ENCODE results near the gene CAMK1. TPM values are rescaled to one million over a fixed set of nuclear protein-coding genes. Genes with fewer than 3 reads are reported as not detected.

The CAMK1 gene
- total and polyA plus RNA-seq, 11 donors: 9.7 to 26.3 (median 14.7) TPM

DNA sequence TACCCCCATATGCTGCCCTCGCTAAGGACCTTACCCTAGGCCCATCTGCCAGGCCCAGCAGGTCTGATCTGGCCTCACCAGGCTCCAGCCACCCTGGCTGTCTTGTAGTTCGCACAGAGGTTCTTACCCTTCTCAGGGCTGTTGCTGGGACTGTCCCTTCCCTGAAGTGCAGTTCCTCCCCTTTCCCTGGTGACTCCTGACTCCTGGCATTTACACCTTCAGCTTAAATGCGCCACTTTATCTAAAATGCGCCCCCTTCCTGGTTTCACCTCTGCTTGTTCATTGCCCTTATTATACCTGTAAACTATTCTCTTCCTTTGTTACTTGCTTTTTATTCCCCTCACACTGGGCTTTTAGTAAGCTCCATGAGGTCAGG, 39.5 kb upstream of the CAMK1 start:
- no peaks in the 10 kb centered on the region for H3K27me3 ChIP-seq
- peak overlapping the region; percentile 72 to 98 (median 94) for H3K27ac ChIP-seq
- no peaks in the 10 kb centered on the region for H3K9me3 ChIP-seq
- intact Hi-C loops (cut with DNase I): no loop called here
- ATAC-seq: peak in 1 of 4 donors; percentile 18
- TF ChIP-seq, protein P1, sequence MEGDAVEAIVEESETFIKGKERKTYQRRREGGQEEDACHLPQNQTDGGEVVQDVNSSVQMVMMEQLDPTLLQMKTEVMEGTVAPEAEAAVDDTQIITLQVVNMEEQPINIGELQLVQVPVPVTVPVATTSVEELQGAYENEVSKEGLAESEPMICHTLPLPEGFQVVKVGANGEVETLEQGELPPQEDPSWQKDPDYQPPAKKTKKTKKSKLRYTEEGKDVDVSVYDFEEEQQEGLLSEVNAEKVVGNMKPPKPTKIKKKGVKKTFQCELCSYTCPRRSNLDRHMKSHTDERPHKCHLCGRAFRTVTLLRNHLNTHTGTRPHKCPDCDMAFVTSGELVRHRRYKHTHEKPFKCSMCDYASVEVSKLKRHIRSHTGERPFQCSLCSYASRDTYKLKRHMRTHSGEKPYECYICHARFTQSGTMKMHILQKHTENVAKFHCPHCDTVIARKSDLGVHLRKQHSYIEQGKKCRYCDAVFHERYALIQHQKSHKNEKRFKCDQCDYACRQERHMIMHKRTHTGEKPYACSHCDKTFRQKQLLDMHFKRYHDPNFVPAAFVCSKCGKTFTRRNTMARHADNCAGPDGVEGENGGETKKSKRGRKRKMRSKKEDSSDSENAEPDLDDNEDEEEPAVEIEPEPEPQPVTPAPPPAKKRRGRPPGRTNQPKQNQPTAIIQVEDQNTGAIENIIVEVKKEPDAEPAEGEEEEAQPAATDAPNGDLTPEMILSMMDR (IDR thresholded peaks at IDR 0.05): no peak
- TF ChIP-seq POLR2A (IDR thresholded peaks at IDR 0.05): no peak
- peak in 1 of 5 donors; percentile 29 for DNase-seq
- H3K4me3 ChIP-seq: peak overlapping the region in 11 of 12 donors; percentile 48 to 98 (median 83)
- WGBS, 4 donors: 92 to 95% (median 93%) methylated on average over 4 of the region's 4 CpGs
- H3K36me3 ChIP-seq: peaks cover 0 to 66% (median 41%) of the 10 kb centered on the region in 9 donors
- peaks cover 0 to 23% (median 7%) of the 10 kb centered on the region in 12 donors for H3K4me1 ChIP-seq

DNA sequence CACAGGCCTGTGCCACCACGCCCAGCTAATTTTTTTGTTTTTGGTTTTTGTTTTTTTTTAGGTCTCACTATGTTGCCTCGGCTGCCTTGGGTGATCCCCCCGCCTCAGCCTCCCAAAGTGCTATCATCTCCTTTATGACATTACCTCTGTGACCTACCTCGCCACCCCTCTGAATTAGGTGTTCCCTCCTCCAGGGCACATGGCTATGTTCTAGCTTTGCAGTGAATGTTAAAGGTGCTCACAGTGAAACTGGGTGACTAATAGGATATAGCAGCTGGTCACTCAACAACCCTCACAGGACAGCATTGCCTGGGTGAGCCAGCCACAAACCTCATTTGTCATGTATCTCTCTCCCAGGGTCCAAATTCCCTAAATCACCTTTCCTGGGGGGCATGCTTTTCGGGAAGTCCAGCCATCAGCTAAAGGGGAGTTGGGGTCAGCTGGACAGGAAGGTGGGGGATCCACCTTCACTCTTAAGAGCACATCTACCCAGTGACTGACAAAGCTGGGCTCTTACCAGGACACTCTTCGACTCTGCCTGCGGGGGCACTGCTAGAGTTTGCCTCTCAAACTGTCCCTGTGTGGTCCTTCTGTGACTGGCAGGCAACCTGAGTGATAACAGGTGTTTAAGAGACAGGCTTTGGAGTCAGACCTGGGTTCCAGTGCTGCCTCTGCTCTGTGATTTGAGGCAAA, 38.7 kb upstream of the CAMK1 start:
- Histone ChIP-seq H3K36me3 (peaks cover 0 to 66% (median 44%) of the 10 kb centered on the region in 9 donors), H3K9me3 (no peaks in the 10 kb centered on the region), H3K27me3 (no peaks in the 10 kb centered on the region), H3K4me3 (no peak overlapping the region), H3K27ac (peak overlapping the region in 8 of 12 donors; percentile 86 to 98 (median 94)), H3K4me1 (peaks cover 0 to 23% (median 9%) of the 10 kb centered on the region in 12 donors)
- WGBS, 4 donors: 66 to 91% (median 81%) methylated on average over 4 to 7 of the region's 7 CpGs
- intact Hi-C loops (cut with DNase I): no loop called here
- peak in 1 of 4 donors; percentile 3 for ATAC-seq
- peak in 1 of 5 donors; percentile 32 for DNase-seq
- TF ChIP-seq POLR2A (IDR thresholded peaks at IDR 0.05): no peak
- TF ChIP-seq, protein P1 (IDR thresholded peaks at IDR 0.05): no peak

DNA sequence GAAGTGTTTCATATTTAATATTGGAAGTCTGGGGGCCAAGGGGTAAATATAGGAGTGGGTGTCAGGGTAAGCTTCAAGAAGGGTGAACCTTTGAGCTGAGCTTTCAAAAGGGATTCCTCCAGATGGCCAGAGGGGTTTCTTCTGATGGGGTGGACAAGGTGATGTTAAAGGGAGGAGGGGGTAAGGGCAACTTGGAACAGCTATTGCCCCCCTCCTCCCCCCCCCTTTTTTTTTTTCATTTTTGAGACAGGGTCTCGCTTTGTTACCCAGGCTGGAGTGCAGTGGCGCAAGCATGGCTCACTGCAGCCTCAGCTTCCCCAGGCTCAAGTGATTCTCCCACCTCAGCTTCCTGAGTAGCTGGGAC, 38.2 kb upstream of the CAMK1 start:
- Histone ChIP-seq H3K27me3 (no peaks in the 10 kb centered on the region), H3K9me3 (no peaks in the 10 kb centered on the region), H3K27ac (peak overlapping the region in 1 of 12 donors; percentile 95), H3K36me3 (peaks cover 0 to 66% (median 48%) of the 10 kb centered on the region in 9 donors), H3K4me3 (no peak overlapping the region), H3K4me1 (peaks cover 0 to 27% (median 11%) of the 10 kb centered on the region in 12 donors)
- 90 to 100% (median 93%) methylated on average over 2 of the region's 2 CpGs for WGBS, 4 donors
- intact Hi-C loops (cut with DNase I): no loop called here
- DNase-seq: no peak
- no peak for ATAC-seq
- TF ChIP-seq, protein P1 (IDR thresholded peaks at IDR 0.05): no peak
- TF ChIP-seq POLR2A (IDR thresholded peaks at IDR 0.05): no peak

DNA sequence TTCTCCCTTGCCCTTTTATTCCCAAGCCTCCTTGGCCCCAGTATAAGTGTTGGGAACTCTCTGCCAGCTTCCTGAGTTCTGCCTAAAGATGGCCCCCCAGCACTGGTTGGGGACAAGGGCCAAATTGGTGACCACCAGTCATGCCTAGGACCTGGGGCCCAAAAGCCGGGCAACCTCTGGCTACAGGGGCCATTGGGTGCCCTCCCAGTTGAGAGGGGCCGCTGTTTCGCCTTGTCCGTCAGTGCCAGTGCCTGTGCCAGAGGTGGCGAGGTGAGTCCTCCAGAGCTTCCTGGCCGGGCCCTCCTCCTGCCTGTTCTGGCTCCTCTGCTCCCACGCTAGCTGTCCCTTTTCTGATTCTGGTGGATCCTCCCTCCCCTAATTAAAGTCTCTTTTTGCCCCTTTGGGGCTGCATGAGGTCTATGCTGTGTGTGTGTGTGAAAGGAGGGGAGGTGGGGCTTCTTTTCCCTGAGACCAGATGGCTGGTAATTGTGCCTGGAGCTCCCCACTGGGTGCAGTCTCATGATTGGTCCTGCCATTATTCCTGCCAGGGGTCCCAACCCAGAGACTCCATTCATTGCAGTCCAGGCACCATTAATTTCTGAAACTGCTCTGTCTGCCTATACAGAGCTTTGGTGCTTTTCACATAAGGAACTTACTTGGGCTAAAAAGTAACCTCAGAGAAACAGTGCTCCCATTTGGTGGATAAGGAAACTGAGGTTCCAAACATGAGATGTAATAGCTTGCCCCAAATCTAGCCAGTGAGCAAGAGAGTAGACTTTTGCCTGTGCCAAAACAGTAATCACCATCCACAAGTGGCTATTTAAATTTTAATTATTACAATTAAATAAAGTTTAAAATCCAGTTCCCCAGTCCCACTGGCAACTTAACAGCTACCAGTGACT, 37.2 kb upstream of the CAMK1 start:
- no peak for TF ChIP-seq POLR2A (IDR thresholded peaks at IDR 0.05)
- TF ChIP-seq, protein P1 (IDR thresholded peaks at IDR 0.05): no peak
- ATAC-seq: no peak
- H3K4me1 ChIP-seq: peaks cover 0 to 30% (median 11%) of the 10 kb centered on the region in 12 donors
- DNase-seq: no peak
- intact Hi-C loops (cut with DNase I): no loop called here
- H3K9me3 ChIP-seq: no peaks in the 10 kb centered on the region
- peaks cover 0 to 70% (median 56%) of the 10 kb centered on the region in 9 donors for H3K36me3 ChIP-seq
- no peak overlapping the region for H3K4me3 ChIP-seq
- no peaks in the 10 kb centered on the region for H3K27me3 ChIP-seq
- H3K27ac ChIP-seq: no peak overlapping the region
- WGBS, 4 donors: 85 to 97% (median 96%) methylated on average over 4 to 7 of the region's 7 CpGs

All from heart left ventricle (tissue), 16 donors.